ENCODE measurements around the gene RNF220.

GRCh38 chr1:44602634-44603628 is 197.9 kb downstream of the RNF220 start:
- TF ChIP-seq CTCF (IDR thresholded peaks at IDR 0.05) (no peak), POLR2A (IDR thresholded peaks at IDR 0.05) (no peak)

Data from uterus (tissue), 2 donors.